ENCODE data around the gene RET.

- TF ChIP-seq POLR2A (IDR thresholded peaks at IDR 0.05): no peak
- TF ChIP-seq CTCF (IDR thresholded peaks at IDR 0.05): no peak
- TF ChIP-seq EP300 (IDR thresholded peaks at IDR 0.05): no peak
These were observed 60.8 kb downstream of the RET start for GRCh38 chr10:43137717-43138020.

Data from ovary (tissue), 3 donors.